HG02642 (cell line): ENCODE data around the gene NTN5.
"Not testable (repeated sequence)": the region's sequence is repeated elsewhere in the genome, so short reads cannot be mapped to it uniquely, and the experiment has no call there.

Experiments
- ATAC-seq: cut with Tn5 transposase; IDR thresholded peaks from one replicate; pipeline ENCODE4 v1.9.1; 2021; ENCODE audit warnings: mild to moderate bottlenecking; ENCODE audit not compliant: unreplicated experiment, poor library complexity

NTN5 gene

GRCh38 chr19:48632692-48633147 is 40.1 kb downstream of the NTN5 start:
- no peak for ATAC-seq

- not testable (repeated sequence) for ATAC-seq
These were observed 40.5 kb downstream of the NTN5 start for GRCh38 chr19:48632286-48632685.

- no peak for ATAC-seq
These were observed 41.6 kb downstream of the NTN5 start for GRCh38 chr19:48631225-48631624.

- ATAC-seq, result no peak
These were observed 42.3 kb downstream of the NTN5 start for GRCh38 chr19:48630296-48631063.

- ATAC-seq, result no peak
These were observed 43.1 kb downstream of the NTN5 start for GRCh38 chr19:48629599-48630295.

GRCh38 chr19:48629297-48629598 is 43.6 kb downstream of the NTN5 start:
- no peak for ATAC-seq

- ATAC-seq, result no peak
These were observed 44.1 kb downstream of the NTN5 start for GRCh38 chr19:48628486-48629296.

- ATAC-seq, result no peak
These were observed 44.9 kb downstream of the NTN5 start for GRCh38 chr19:48627865-48628314.

GRCh38 chr19:48627201-48627864 is 45.5 kb downstream of the NTN5 start:
- no peak for ATAC-seq

GRCh38 chr19:48625891-48626327 is 46.9 kb downstream of the NTN5 start:
- no peak for ATAC-seq

- ATAC-seq, result no peak
These were observed 47.8 kb downstream of the NTN5 start for GRCh38 chr19:48624791-48625723.

GRCh38 chr19:48624067-48624594 is 48.7 kb downstream of the NTN5 start:
- peak; percentile 64 for ATAC-seq

GRCh38 chr19:48623556-48624066 is 49.2 kb downstream of the NTN5 start:
- no peak for ATAC-seq

GRCh38 chr19:48619692-48620585 is 52.9 kb downstream of the NTN5 start:
- ATAC-seq, result no peak

- ATAC-seq, result peak; percentile 85
These were observed 53.7 kb downstream of the NTN5 start, which contains the start of the genes RPL18 and SPHK2 for GRCh38 chr19:48618916-48619691. RPL18 (minus strand) TSS chr19:48619178; CDS start chr19:48619143, 35 bp downstream. SPHK2 (plus strand) TSS chr19:48619506; CDS start chr19:48620515, 1,009 bp downstream.

- ATAC-seq, result no peak
These were observed 54.4 kb downstream of the NTN5 start for GRCh38 chr19:48618278-48618915.
